Body of pancreas (tissue), 4 donors: Measurements from ENCODE around the gene DHRS12. TPM values are rescaled to one million over a fixed set of nuclear protein-coding genes. Genes with fewer than 3 reads are reported as not detected.

Experiments used
- ATAC-seq: fragments of 150-250 bp; one replicate; pipeline ENCODE4 v1.9.1; 2016
- DNase-seq, 4 donors: peaks; one replicate each; pipeline ENCODE4 v3.0.0-alpha.2; 2019
- H3K27ac ChIP-seq, 4 donors: fragments of 200-600 bp; sonication (generic); 1 replicate in 3 of 4; 2 replicates in 1 of 4; pipeline versions ENCODE4 v1.5.1 to v1.6.1; 2016 to 2019; ENCODE audit warnings: mild to moderate bottlenecking in 1 of 4, mixed read lengths in 1 of 4, moderate library complexity in 1 of 4
- H3K27me3 ChIP-seq, 2 donors: fragments of 200-600 bp; sonication (generic); one replicate each; pipeline ENCODE4 v1.6.0; 2016; ENCODE audit warnings: mild to moderate bottlenecking in 1 of 2
- H3K36me3 ChIP-seq, 2 donors: fragments of 200-600 bp; sonication (generic); replicated peaks in 1 of 2; 2 replicates each; pipeline ENCODE4 v1.5.1; 2016; ENCODE audit warnings: low read depth in 2 of 2; ENCODE audit not compliant: insufficient read depth in 1 of 2
- H3K4me1 ChIP-seq: fragments of 200-600 bp; sonication (generic); one replicate; pipeline ENCODE4 v1.6.0; 2016
- H3K4me3 ChIP-seq, 2 donors: fragments of 200-600 bp; sonication (generic); 1 replicate in 1 of 2; 2 replicates in 1 of 2; pipeline ENCODE4 v1.5.1; 2016 to 2019
- H3K9me3 ChIP-seq, 3 donors: fragments of 200-600 bp; sonication (generic); 1 replicate in 2 of 3; 2 replicates in 1 of 3; pipeline ENCODE4 v1.5.1; 2016
- CTCF ChIP-seq, 7 experiments: fragments of 450-650 bp in 4 of 7; fragments of 200-600 bp in 3 of 7; sonication (generic) in 3 of 7; IDR thresholded peaks; one replicate each; pipeline ENCODE4 v1.5.1; 2016 to 2019; ENCODE audit warnings: antibody characterized with exemption in 7 of 7
- POLR2A ChIP-seq, 3 donors: fragments of 450-650 bp; IDR thresholded peaks; one replicate each; pipeline ENCODE4 v1.6.1; 2016; ENCODE audit warnings: antibody characterized with exemption in 3 of 3, mild to moderate bottlenecking in 2 of 3
- WGBS, 2 donors: methylation state at CpG; one replicate each; pipeline ENCODE4 v1.1.5; 2017; 5-methylcytosine and 5-hydroxymethylcytosine counted together
- intact Hi-C: fragments of 100-400 bp; cut with DNase I; formaldehyde crosslinking; loops from one replicate; pipeline ENCODE4 v1.15.1; 2023
- total RNA-seq, 2 donors: library from RNA; depleted of rRNA; stranded (reverse); fragments of >200 nt; gene quantifications; one replicate each; pipeline ENCODE4 v1.1.0, GENCODE V29; 2016

DHRS12 gene
- total RNA-seq, 2 donors from 2014 or later, result 4.0 to 38.7 TPM

GRCh38 chr13:51833980-51834379, 30.0 kb upstream of the DHRS12 start:
- no peaks in the 10 kb centered on the region for H3K36me3 ChIP-seq
- WGBS, 2 donors, result 79 to 80% methylated on average over 10 of the region's 10 CpGs
- H3K4me3 ChIP-seq, result no peak overlapping the region
- no peaks in the 10 kb centered on the region for H3K9me3 ChIP-seq
- TF ChIP-seq CTCF (IDR thresholded peaks at IDR 0.05), result no peak
- no peak for TF ChIP-seq POLR2A (IDR thresholded peaks at IDR 0.05)
- intact Hi-C loops, result no loop called here
- ATAC-seq, result no peak
- no peak for DNase-seq
- H3K27ac ChIP-seq, result no peak overlapping the region
- H3K4me1 ChIP-seq, result no peaks in the 10 kb centered on the region
- H3K27me3 ChIP-seq, result no peaks in the 10 kb centered on the region

DNA sequence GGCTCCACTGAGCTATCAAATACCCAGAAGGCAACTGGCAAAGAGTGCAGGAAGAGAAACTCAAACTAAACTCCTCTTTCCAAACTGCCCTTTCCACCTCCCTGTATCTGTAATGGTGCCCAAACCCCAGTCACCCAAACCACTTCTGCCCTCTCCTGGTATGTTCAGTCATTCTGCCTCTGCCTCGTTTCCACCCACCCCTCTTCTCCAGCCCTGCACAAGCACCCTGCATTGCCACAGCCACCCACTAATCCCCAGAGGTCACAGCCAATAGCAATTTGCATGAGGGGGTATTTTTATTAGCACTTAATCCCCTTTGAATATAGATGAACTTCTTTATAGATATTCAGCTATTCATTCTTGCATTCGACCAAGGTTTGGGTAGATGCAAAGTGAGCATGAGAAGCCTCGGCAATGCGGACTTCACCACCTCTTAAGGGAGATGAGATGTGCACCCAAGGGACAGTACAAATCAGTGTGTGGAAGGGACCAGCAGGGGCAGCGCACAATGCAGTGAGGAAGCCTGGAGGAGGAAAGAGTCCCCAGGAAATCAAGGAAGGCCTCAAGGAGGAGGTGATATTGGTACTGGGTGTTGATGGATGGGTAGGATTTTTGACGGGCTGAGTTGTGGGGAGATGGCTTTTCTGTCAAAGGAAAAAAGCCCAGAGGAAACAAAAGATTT, 28.6 kb upstream of the DHRS12 start:
- Histone ChIP-seq H3K27ac (no peak overlapping the region), H3K4me3 (no peak overlapping the region), H3K27me3 (no peaks in the 10 kb centered on the region), H3K4me1 (no peaks in the 10 kb centered on the region), H3K36me3 (no peaks in the 10 kb centered on the region), H3K9me3 (no peaks in the 10 kb centered on the region)
- TF ChIP-seq CTCF (IDR thresholded peaks at IDR 0.05) (peak in 5 of 7 experiments; percentile 38 to 62 (median 49)), POLR2A (IDR thresholded peaks at IDR 0.05) (no peak)
- DNase-seq, result peak in 3 of 4 donors; percentile 31 to 51 (median 47)
- peak; percentile 64 for ATAC-seq
- intact Hi-C loops, result no loop called here
- 66 to 69% methylated on average over 6 of the region's 6 CpGs for WGBS, 2 donors

DNA sequence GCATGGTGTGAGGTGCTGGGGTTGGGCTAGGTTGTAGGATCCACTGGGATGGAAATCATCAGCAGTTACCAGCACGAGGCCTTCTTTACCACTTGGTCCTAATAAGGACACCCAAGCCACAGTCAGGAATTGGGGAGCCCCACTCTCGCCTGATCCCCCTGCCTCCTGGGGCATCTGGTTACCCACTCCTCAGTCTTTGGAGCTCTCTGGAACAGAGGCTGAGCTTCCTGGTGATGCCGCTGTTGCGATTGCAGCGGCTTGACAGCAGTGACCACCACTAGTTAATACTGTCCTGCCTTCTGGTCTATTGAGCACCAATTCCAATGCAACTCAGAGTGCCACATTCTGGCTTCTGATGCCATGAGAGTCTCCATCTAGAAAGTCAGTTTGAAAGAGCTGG, 27.6 kb upstream of the DHRS12 start:
- TF ChIP-seq POLR2A (IDR thresholded peaks at IDR 0.05), result no peak
- TF ChIP-seq CTCF (IDR thresholded peaks at IDR 0.05), result no peak
- H3K4me1 ChIP-seq, result no peaks in the 10 kb centered on the region
- no peak overlapping the region for H3K27ac ChIP-seq
- DNase-seq (no peak), ATAC-seq (no peak)
- H3K9me3 ChIP-seq, result no peaks in the 10 kb centered on the region
- no peaks in the 10 kb centered on the region for H3K36me3 ChIP-seq
- no peaks in the 10 kb centered on the region for H3K27me3 ChIP-seq
- intact Hi-C loops, result no loop called here
- WGBS, 2 donors, result 80 to 90% methylated on average over 3 to 5 of the region's 5 CpGs
- no peak overlapping the region for H3K4me3 ChIP-seq

DNA sequence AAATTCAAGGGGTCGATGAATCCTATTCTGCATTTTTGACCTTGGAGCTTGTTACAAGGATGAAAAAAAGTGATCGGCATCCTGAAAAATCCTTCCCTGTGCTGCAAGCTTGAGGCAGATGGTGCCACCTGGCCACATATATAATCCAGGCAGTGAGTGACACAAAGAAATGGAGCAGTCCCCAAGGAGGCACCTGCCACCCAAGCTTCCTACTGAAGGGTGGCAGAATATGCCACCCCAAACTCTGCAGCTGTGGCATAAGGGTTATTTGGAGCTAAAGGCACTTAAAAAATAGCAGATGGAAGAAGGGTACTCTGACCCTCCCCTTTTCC, 25.6 kb upstream of the DHRS12 start:
- Histone ChIP-seq H3K27me3 (no peaks in the 10 kb centered on the region), H3K4me1 (no peaks in the 10 kb centered on the region), H3K27ac (no peak overlapping the region), H3K4me3 (no peak overlapping the region), H3K36me3 (no peaks in the 10 kb centered on the region), H3K9me3 (no peaks in the 10 kb centered on the region)
- DNase-seq (no peak), ATAC-seq (no peak)
- WGBS, 2 donors, result 85 to 90% methylated on average over 2 of the region's 2 CpGs
- TF ChIP-seq POLR2A (IDR thresholded peaks at IDR 0.05) (no peak), CTCF (IDR thresholded peaks at IDR 0.05) (no peak)
- intact Hi-C loops, result no loop called here
